22Rv1 (cell line): Measurements from ENCODE around the gene DPH1.

Experiments
- CTCF ChIP-seq: fragments of 450-650 bp; IDR thresholded peaks from 2 replicates; pipeline ENCODE4 v1.5.1; 2017; ENCODE audit warnings: mild to moderate bottlenecking
- ZFX ChIP-seq: fragments of 450-650 bp; IDR thresholded peaks from 2 replicates; pipeline ENCODE4 v1.6.1; 2017; ENCODE audit warnings: antibody characterized with exemption, borderline replicate concordance

- TF ChIP-seq CTCF = no peak
- no peak for TF ChIP-seq ZFX
Measured at GRCh38 chr17:2068031-2068518, 38.1 kb downstream of the DPH1 start.
